Subcutaneous abdominal adipose tissue (tissue), 5 donors: ENCODE measurements around the gene TP53I3.

Experiments used
- H3K27ac ChIP-seq: one replicate; pipeline ENCODE4 v1.7.0; 2013; ENCODE audit warnings: low read depth, mild to moderate bottlenecking, inconsistent platforms, low read length, moderate library complexity
- H3K27me3 ChIP-seq, 5 donors: one replicate each; pipeline ENCODE4 v1.7.0; 2013; ENCODE audit warnings: low read length in 5 of 5, inconsistent platforms in 1 of 5; ENCODE audit not compliant: control insufficient read depth in 5 of 5, insufficient read depth in 4 of 5
- H3K36me3 ChIP-seq, 5 donors: one replicate each; pipeline ENCODE4 v1.7.0; 2013; ENCODE audit warnings: low read length in 5 of 5; ENCODE audit not compliant: control insufficient read depth in 5 of 5, insufficient read depth in 5 of 5
- H3K4me1 ChIP-seq, 5 donors: one replicate each; pipeline ENCODE4 v1.7.0; 2013; ENCODE audit warnings: low read length in 5 of 5, mild to moderate bottlenecking in 3 of 5, moderate library complexity in 1 of 5; ENCODE audit not compliant: control insufficient read depth in 5 of 5, insufficient read depth in 5 of 5
- H3K4me3 ChIP-seq, 5 donors: one replicate each; pipeline ENCODE4 v1.7.0; 2013; ENCODE audit warnings: low read length in 5 of 5, low read depth in 1 of 5
- H3K9ac ChIP-seq, 5 donors: one replicate each; pipeline ENCODE4 v1.7.0; 2013; ENCODE audit warnings: low read length in 5 of 5, mild to moderate bottlenecking in 4 of 5, moderate library complexity in 3 of 5
- H3K9me3 ChIP-seq, 5 donors: one replicate each; pipeline ENCODE4 v1.7.0; 2013; ENCODE audit warnings: low read length in 5 of 5; ENCODE audit not compliant: control insufficient read depth in 5 of 5
- donor health status: healthy.
- donor health status: healthy.
- donor health status: healthy.
- donor health status: healthy.
- donor health status: healthy.

TP53I3 gene

DNA sequence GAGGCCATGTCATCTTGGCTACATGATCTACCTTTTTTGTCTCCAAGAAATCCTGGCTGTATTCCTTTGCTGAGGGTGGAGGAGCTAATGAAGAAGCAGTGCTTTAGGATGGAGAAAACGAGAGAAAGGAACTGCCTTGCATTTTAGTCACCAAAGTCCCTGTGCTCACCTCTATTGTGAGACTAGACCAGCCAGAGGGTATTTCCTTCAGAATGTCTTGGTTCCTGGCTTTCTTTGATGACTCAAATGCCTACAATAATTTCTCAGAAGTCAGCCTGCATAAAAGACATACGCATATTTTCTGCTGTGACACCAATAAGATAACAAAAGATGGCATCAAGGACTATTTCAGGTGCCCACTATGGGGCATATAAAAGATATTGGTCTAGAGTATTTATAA is 19.3 kb downstream of the TP53I3 start:
- Histone ChIP-seq H3K36me3 (peaks cover 30 to 47% (median 37%) of the 10 kb centered on the region in 5 donors), H3K27me3 (no peaks in the 10 kb centered on the region), H3K4me3 (no peak overlapping the region), H3K27ac (no peak overlapping the region), H3K9me3 (no peaks in the 10 kb centered on the region), H3K4me1 (no peaks in the 10 kb centered on the region), H3K9ac (peak overlapping the region in 1 of 5 donors; percentile 10)

DNA sequence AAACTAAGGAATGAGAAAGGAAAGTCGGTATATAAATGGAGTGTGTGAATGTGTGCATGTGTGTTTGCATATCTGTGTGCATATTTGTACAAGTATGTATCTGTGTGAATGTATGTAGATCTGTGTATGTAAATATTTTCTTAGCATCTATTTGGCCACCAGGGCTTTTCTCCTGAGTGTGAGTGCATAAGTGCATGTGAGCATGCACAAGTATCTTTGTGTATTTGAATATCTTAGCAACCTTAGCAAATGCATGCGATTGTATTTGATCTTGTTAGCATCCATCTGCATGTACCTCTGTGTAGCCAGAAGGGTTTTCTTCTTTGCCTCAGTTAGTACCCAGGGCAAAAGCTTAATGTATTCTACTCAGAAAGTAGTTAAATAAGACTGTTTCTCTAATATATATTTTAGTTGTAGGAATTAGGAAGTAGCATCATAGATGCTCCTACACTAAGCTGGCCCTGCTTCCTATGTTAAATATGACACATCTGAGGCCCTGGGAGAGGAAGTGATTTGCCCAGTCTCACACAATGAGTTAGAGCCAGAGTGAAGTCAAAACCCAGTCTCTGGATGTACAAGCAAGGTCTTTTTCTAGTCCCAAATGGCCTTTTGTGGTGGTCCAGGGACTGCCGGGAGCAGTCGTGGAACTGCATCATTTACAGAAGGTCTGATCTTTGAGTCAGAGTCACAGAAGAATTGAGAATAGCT is 25.9 kb downstream of the TP53I3 start:
- Histone ChIP-seq H3K27me3 (no peaks in the 10 kb centered on the region), H3K4me3 (no peak overlapping the region), H3K27ac (no peak overlapping the region), H3K4me1 (no peaks in the 10 kb centered on the region), H3K9ac (no peak overlapping the region), H3K36me3 (peaks cover 0 to 4% (median 0%) of the 10 kb centered on the region in 5 donors), H3K9me3 (no peaks in the 10 kb centered on the region)

DNA sequence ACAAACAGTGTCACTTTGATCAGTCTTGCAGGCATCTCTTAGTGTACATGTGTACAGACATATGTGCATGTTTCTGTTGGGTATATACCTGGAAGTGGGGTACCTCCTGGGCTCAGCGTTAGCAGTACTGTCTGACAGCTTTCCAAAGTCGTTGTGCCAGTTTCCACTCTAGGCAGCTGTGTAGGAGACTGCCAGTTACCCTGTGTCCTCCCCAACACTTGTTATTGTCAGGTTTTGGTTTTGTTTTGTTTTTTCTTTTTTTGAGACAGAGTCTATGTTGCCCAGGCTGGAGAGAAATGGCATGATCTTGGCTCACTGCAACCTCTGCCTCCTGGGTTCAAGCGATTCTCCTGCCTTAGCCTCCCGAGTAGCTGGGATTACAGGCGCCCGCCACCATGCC is 28.9 kb downstream of the TP53I3 start:
- Histone ChIP-seq H3K9ac (no peak overlapping the region), H3K27me3 (no peaks in the 10 kb centered on the region), H3K4me3 (no peak overlapping the region), H3K36me3 (no peaks in the 10 kb centered on the region), H3K9me3 (no peaks in the 10 kb centered on the region), H3K27ac (no peak overlapping the region), H3K4me1 (no peaks in the 10 kb centered on the region)

DNA sequence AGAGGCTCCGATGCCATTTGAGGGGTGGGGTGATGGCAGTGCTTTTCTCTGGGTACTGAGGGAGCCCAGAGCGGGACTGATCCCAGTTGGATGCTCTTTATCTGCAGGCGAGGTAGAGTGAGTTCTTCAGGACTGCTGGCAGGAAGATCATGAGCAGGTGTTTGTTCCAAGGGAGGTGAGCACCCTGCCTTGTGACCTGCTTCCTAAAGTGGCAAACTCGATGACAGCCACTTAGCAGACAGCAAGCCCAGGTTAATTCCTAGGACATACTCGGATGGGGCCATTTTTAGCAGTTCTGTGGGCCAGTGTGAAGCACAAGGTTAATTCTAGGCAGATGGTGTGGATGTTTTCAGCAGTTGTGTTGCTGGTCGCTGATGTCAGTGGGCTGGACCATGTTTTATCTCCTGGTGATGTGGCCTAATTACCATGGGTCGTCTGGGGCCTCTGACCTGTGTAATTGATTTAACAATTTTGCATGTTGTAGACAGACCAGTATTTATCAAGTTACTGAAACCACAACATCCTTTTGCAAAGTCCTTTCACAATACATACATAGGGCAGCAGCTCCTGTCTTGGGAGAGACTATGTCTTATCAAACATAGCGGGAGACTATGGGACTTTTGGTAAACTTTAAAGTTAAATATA is 30.1 kb downstream of the TP53I3 start:
- Histone ChIP-seq H3K4me3 (no peak overlapping the region), H3K9ac (no peak overlapping the region), H3K9me3 (no peaks in the 10 kb centered on the region), H3K27me3 (no peaks in the 10 kb centered on the region), H3K36me3 (no peaks in the 10 kb centered on the region), H3K27ac (no peak overlapping the region), H3K4me1 (peaks cover 0 to 12% (median 8%) of the 10 kb centered on the region in 5 donors)

DNA sequence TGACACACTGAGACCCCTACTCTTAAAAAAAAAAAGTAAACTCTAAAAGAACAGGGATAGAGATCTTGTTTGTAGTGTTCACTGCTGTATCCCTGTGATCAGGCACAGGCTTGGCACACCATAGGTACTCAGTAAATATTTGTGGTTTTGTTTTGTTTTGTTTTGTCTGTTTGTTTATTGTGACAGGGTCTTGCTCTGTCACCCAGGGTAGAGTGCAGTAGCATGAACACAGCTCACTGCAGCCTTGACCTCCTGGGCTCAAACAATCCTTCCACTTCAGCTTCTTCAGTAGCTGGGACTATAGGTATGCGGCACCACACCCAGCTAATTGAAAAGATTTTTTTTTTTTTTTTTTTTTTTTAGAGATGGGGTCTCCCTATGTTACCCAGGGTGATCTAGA is 31.7 kb downstream of the TP53I3 start:
- Histone ChIP-seq H3K36me3 (no peaks in the 10 kb centered on the region), H3K4me1 (peaks cover 0 to 20% (median 16%) of the 10 kb centered on the region in 5 donors), H3K9ac (no peak overlapping the region), H3K27ac (no peak overlapping the region), H3K27me3 (no peaks in the 10 kb centered on the region), H3K9me3 (no peaks in the 10 kb centered on the region), H3K4me3 (no peak overlapping the region)

DNA sequence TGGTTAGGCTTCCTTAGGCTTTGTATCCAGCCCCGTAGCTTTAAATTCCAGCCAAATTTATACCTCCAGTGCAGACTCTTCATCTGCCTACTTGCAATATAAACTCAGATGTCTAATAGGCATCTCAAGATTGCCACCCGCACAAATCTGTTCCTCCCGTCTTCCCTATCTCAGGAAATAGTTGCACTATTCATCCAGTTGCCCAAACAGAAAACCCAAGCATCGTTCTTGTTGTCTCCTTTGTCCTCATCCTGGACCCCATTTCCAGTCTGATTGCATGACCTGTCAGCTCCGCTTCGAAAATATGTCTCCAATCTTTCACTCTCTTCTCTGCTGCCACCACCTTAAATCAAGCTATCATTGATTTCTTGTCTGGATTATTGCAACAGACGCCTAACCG is 32.8 kb downstream of the TP53I3 start:
- Histone ChIP-seq H3K36me3 (no peaks in the 10 kb centered on the region), H3K4me3 (no peak overlapping the region), H3K4me1 (peaks cover 0 to 27% (median 22%) of the 10 kb centered on the region in 5 donors), H3K27ac (no peak overlapping the region), H3K9ac (no peak overlapping the region), H3K27me3 (no peaks in the 10 kb centered on the region), H3K9me3 (no peaks in the 10 kb centered on the region)

DNA sequence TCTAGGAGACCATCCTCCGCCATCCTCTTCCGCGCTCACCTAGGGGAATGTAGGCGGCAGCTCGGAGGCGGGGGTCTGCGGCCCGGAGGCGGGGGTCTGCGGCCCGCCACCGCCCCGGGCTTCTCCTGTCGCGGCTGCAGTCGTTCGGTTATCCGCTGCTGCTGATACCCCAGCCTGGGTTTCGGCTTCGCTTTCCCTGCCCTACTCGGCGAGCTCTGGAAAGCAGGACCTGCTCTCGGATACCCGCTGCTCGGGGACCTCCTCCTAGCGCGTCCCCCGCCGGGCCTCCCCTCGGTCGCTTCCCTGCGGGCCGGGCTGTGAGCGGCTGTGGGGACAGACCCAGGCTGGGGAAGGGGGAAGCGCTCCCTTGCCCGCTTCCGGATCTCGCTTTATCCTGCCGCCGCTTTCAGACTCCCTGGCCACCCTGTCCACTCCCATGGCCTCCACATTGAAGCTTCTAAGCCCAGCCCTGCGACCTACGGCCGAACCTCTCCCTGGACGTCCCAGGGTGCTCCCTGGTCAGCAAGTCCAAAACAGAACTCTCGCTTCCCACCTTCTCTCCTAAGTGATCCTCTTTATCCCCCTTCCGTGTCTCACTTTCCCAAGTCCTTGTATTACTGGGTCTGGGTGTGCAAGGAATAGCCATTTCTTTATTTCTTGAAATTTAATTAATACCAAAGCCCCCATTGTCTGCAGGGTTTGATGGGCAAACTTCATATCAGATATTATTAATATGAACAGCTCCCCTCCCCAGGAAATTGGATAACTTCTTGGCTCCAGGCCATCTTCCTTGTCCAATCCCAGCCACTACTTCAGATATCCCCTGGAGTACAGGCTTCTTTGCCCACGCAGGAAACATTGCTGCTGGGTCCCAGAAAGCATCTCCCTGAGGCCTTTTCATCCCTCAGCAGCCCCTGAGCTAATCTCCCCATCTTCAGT is 34.3 kb downstream of the TP53I3 start:
- no peaks in the 10 kb centered on the region for H3K9me3 ChIP-seq
- peak overlapping the region in 4 of 5 donors; percentile 13 to 76 (median 72) for H3K9ac ChIP-seq
- no peak overlapping the region for H3K27ac ChIP-seq
- peak overlapping the region; percentile 58 to 76 (median 70) for H3K4me3 ChIP-seq
- no peaks in the 10 kb centered on the region for H3K27me3 ChIP-seq
- no peaks in the 10 kb centered on the region for H3K36me3 ChIP-seq
- peaks cover 0 to 35% (median 31%) of the 10 kb centered on the region in 5 donors for H3K4me1 ChIP-seq

DNA sequence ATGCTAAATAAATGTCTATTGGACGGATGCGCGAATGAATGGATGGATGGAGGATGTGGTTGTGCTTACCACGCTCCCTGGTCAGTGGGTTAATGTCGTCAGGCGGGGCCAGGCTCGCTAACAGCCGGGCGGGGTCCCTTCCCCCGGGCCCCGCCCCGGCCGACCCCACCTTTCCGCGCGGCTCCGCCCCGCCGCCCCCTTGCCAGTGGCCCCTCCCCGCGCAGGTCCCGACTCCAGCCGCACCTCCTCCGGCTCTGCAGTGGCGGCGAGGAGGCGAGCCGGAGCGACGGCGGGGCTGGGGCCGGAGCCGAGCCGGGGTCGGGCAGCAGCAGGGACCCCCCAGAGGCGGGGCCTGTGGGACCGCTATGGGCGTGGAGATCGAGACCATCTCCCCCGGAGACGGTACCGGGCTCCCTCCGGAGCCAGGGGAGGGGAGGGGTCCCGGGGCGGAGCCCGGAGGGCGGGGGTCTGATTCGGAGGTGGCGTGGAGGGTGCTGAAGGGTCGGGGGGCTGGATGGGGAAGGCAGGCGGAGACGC is 35.1 kb downstream of the TP53I3 start, which contains the start of gene FKBP1B:
Gene FKBP1B (plus strand): TSS at position 257 of the 537 bp plus-strand sequence. CDS start 109 bp downstream, at position 366.
- Histone ChIP-seq H3K9ac (peak within 1 kb of the TSS in 4 of 5 donors; percentile 13 to 76 (median 72)), H3K27me3 (no peaks in the 10 kb centered on the region), H3K27ac (no peak within 1 kb of the TSS), H3K4me1 (peaks cover 0 to 35% (median 31%) of the 10 kb centered on the region in 5 donors), H3K9me3 (no peaks in the 10 kb centered on the region), H3K4me3 (peak within 1 kb of the TSS; percentile 58 to 76 (median 70)), H3K36me3 (no peaks in the 10 kb centered on the region)

DNA sequence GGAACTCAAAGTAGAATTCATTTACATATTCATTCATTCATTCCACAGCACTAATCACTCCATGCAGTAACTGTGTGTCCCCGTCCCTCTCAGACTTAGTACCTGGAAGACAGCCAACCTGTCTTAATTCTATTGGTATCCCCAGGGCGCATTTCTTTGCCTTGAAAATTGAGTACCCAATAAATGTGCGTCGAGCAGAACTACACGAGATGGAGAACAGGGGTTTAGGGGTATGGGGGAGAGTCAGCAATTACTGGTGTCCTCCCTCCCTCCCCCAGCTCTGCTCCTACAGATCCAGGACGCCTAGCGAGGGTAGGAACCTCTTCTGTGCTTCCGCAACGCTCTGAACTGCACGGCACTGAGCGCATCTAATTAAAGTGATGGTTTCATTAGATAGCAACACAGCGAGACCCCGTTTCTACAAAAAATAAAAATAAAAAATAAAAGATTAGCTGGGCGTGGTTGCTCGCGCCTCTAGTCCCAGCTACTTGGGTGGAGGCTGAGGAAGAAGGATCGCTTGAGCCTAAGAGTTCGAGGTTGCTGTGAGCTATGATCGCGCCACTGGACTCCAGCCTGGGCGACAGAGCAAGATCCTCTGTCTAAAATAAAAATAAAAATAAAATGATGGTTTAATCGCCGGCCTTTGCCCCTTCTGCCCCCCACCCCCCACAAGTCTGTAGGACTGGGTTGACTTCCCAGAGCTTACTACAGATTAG is 35.7 kb downstream of the TP53I3 start:
- no peaks in the 10 kb centered on the region for H3K27me3 ChIP-seq
- no peaks in the 10 kb centered on the region for H3K36me3 ChIP-seq
- H3K9me3 ChIP-seq, result no peaks in the 10 kb centered on the region
- peaks cover 0 to 35% (median 31%) of the 10 kb centered on the region in 5 donors for H3K4me1 ChIP-seq
- peak overlapping the region in 2 of 5 donors; percentile 41 to 76 for H3K9ac ChIP-seq
- no peak overlapping the region for H3K27ac ChIP-seq
- peak overlapping the region; percentile 55 to 76 (median 70) for H3K4me3 ChIP-seq
